WTC11 (cell line): Measurements from ENCODE around the gene TPBGL. TPM values are rescaled to one million over a fixed set of nuclear protein-coding genes. Genes with fewer than 3 reads are reported as not detected.

ENCODE experiments used
- ATAC-seq: fragments of 200-7000 bp; cut with Tn5 transposase; 2 replicates; pipeline ENCODE4 v1.10.0; 2021; ENCODE audit warnings: mild to moderate bottlenecking, moderate library complexity
- CTCF ChIA-PET: fragments of 300-600 bp; sonication (Branson Sonifier 250); formaldehyde crosslinking; loops from one replicate; lab custom pipeline; 2021; ENCODE audit warnings: antibody characterized with exemption; lab: Charles Lee
- POLR2A ChIA-PET: fragments of 350-600 bp; sonication (Branson Sonifier 250); formaldehyde crosslinking; loops from one replicate; lab custom pipeline; 2021; ENCODE audit warnings: antibody characterized with exemption; lab: Charles Lee
- DNase-seq: peaks from one replicate; pipeline ENCODE4 v3.0.0; 2021; ENCODE audit warnings: low spot score
- H3K27ac Mint-ChIP-seq: 2 replicates; pipeline ENCODE4 v1.8.0; 2021; ENCODE audit warnings: mixed read lengths
- H3K27me3 Mint-ChIP-seq: 2 replicates; pipeline ENCODE4 v1.8.0; 2021; ENCODE audit warnings: low read depth, mild to moderate bottlenecking, moderate library complexity, mixed read lengths
- H3K36me3 Mint-ChIP-seq: 2 replicates; pipeline ENCODE4 v1.8.0; 2021; ENCODE audit warnings: mixed read lengths
- H3K4me1 Mint-ChIP-seq: 2 replicates; pipeline ENCODE4 v1.8.0; 2022; ENCODE audit warnings: mixed read lengths
- H3K4me3 Mint-ChIP-seq: 2 replicates; pipeline ENCODE4 v1.8.0; 2021; ENCODE audit warnings: mild to moderate bottlenecking, moderate library complexity, mixed read lengths
- H3K9me3 Mint-ChIP-seq: 2 replicates; pipeline ENCODE4 v1.8.0; 2021; ENCODE audit warnings: mixed read lengths
- AR ChIP-seq: fragments of 250-450 bp; sonication (Bioruptor Pico); IDR thresholded peaks from 2 replicates; pipeline ENCODE4 v1.9.0; 2021; ENCODE audit warnings: mild to moderate bottlenecking
- CBFB ChIP-seq: sonication (generic); formaldehyde crosslinking; IDR thresholded peaks from 2 replicates; pipeline ENCODE4 v1.8.1; 2022; ENCODE audit warnings: mild to moderate bottlenecking, low read depth, missing genetic modification reagents
- CREB1 ChIP-seq: sonication (generic); formaldehyde crosslinking; IDR thresholded peaks from 2 replicates; pipeline ENCODE4 v1.8.0; 2023; ENCODE audit warnings: mild to moderate bottlenecking, missing genetic modification reagents
- CREM ChIP-seq: sonication (generic); formaldehyde crosslinking; IDR thresholded peaks from 2 replicates; pipeline ENCODE4 v1.8.1; 2022; ENCODE audit warnings: mild to moderate bottlenecking, missing genetic modification reagents, moderate library complexity
- ELF4 ChIP-seq: sonication (generic); formaldehyde crosslinking; IDR thresholded peaks from 2 replicates; pipeline ENCODE4 v1.8.1; 2022; ENCODE audit warnings: low read depth, mild to moderate bottlenecking, moderate library complexity, missing genetic modification reagents
- EMX1 ChIP-seq: fragments of 250-450 bp; sonication (Bioruptor Pico); IDR thresholded peaks from 2 replicates; pipeline ENCODE4 v1.8.0; 2021; ENCODE audit warnings: mild to moderate bottlenecking
- HMGA2 ChIP-seq: fragments of 250-450 bp; sonication (Bioruptor Pico); IDR thresholded peaks from 2 replicates; pipeline ENCODE4 v1.4.0; 2021; ENCODE audit warnings: mild to moderate bottlenecking, moderate library complexity
- IRF2 ChIP-seq: sonication (generic); formaldehyde crosslinking; IDR thresholded peaks from 2 replicates; pipeline ENCODE4 v1.8.0; 2022; ENCODE audit warnings: low read depth, missing genetic modification reagents, borderline replicate concordance
- KAT7 ChIP-seq: sonication (generic); formaldehyde crosslinking; IDR thresholded peaks from 2 replicates; pipeline ENCODE4 v1.8.1; 2023; ENCODE audit warnings: missing genetic modification reagents, mild to moderate bottlenecking, borderline replicate concordance
- NFATC4 ChIP-seq: fragments of 250-450 bp; sonication (Bioruptor Pico); IDR thresholded peaks from 2 replicates; pipeline ENCODE4 v1.9.0; 2021; ENCODE audit warnings: mild to moderate bottlenecking
- NFYB ChIP-seq: sonication (generic); formaldehyde crosslinking; conservative IDR thresholded peaks from 2 replicates; pipeline ENCODE4 v1.8.0; 2022; ENCODE audit warnings: low read depth, missing genetic modification reagents
- PRRX2 ChIP-seq: fragments of 250-450 bp; sonication (Bioruptor Pico); IDR thresholded peaks from 2 replicates; pipeline ENCODE4 v1.8.0; 2021; ENCODE audit warnings: mild to moderate bottlenecking
- RELA ChIP-seq: sonication (generic); formaldehyde crosslinking; IDR thresholded peaks from 2 replicates; pipeline ENCODE4 v1.8.1; 2022; ENCODE audit warnings: missing genetic modification reagents, mild to moderate bottlenecking, borderline replicate concordance
- SOX15 ChIP-seq: fragments of 250-450 bp; sonication (Bioruptor Pico); IDR thresholded peaks from 2 replicates; pipeline ENCODE4 v1.9.0; 2021; ENCODE audit warnings: mild to moderate bottlenecking
- TEAD4 ChIP-seq: sonication (generic); formaldehyde crosslinking; IDR thresholded peaks from 2 replicates; pipeline ENCODE4 v1.8.0; 2022; ENCODE audit warnings: mild to moderate bottlenecking, missing genetic modification reagents
- USF1 ChIP-seq: sonication (generic); formaldehyde crosslinking; IDR thresholded peaks from 2 replicates; pipeline ENCODE4 v1.8.0; 2022; ENCODE audit warnings: mild to moderate bottlenecking, missing genetic modification reagents
- ZBTB21 ChIP-seq: sonication (generic); formaldehyde crosslinking; IDR thresholded peaks from 2 replicates; pipeline ENCODE4 v1.8.1; 2023; ENCODE audit warnings: mild to moderate bottlenecking, missing genetic modification reagents, borderline replicate concordance
- ZNF219 ChIP-seq: sonication (generic); formaldehyde crosslinking; IDR thresholded peaks from 2 replicates; pipeline ENCODE4 v1.8.0; 2023; ENCODE audit warnings: missing genetic modification reagents, mild to moderate bottlenecking, borderline replicate concordance
- total RNA-seq: library from RNA; stranded (reverse); gene quantifications from 3 replicates; pipeline ENCODE4 v1.2.3, GENCODE V29; 2021
- TF ChIP-seq, protein P1 (sequence below): fragments of 250-450 bp; sonication (Bioruptor Pico); IDR thresholded peaks from 2 replicates; pipeline ENCODE4 v2.1.2; 2022; ENCODE audit warnings: mild to moderate bottlenecking, moderate library complexity
- TF ChIP-seq, protein P2 (sequence below): sonication (generic); formaldehyde crosslinking; IDR thresholded peaks from 2 replicates; pipeline ENCODE4 v1.8.0; 2022; ENCODE audit warnings: mild to moderate bottlenecking, missing genetic modification reagents
- TF ChIP-seq, protein P3 (sequence below): fragments of 250-450 bp; sonication (Bioruptor Pico); IDR thresholded peaks from 2 replicates; pipeline ENCODE4 v1.9.0; 2021; ENCODE audit warnings: moderate library complexity, mild to moderate bottlenecking, inconsistent platforms, borderline replicate concordance
- TF ChIP-seq, protein P4 (sequence below): sonication (generic); formaldehyde crosslinking; IDR thresholded peaks from 2 replicates; pipeline ENCODE4 v1.8.1; 2023; ENCODE audit warnings: mild to moderate bottlenecking, missing genetic modification reagents, moderate library complexity

The TPBGL gene
- total RNA-seq, 1 experiment from 2014 or later, result 0.37 TPM

DNA sequence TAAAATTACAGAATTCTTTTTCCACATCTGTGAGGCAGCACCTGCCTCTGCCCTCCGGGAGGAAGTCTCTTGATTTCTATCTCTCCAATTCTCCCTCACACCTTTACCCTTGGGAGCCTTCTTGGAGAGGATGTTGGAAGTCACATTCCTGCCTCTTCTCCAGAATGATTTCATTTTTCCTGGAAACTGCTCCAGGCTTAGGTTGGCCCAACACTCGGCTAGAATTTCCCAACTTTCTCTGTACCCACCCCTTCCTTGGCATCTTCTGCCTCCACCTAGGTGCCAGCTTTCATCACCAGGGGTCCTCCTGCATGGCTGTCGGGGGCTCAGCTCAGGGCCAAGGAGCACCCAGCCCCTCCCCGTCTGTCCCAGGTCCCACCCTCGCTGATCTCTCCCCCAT, 46.4 kb upstream of the TPBGL start (continued):
- TF ChIP-seq USF1 (CRISPR knock-in tag), result no peak
- TF ChIP-seq, protein P1, sequence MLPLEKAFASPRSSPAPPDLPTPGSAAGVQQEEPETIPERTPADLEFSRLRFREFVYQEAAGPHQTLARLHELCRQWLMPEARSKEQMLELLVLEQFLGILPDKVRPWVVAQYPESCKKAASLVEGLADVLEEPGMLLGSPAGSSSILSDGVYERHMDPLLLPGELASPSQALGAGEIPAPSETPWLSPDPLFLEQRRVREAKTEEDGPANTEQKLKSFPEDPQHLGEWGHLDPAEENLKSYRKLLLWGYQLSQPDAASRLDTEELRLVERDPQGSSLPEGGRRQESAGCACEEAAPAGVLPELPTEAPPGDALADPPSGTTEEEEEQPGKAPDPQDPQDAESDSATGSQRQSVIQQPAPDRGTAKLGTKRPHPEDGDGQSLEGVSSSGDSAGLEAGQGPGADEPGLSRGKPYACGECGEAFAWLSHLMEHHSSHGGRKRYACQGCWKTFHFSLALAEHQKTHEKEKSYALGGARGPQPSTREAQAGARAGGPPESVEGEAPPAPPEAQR (CRISPR knock-in tag), result no peak
- no peak for TF ChIP-seq SOX15 (CRISPR knock-in tag)
- no peak for TF ChIP-seq HMGA2
- TF ChIP-seq RELA, result no peak
- TF ChIP-seq ZBTB21 (CRISPR knock-in tag), result no peak
- TF ChIP-seq, protein P2, sequence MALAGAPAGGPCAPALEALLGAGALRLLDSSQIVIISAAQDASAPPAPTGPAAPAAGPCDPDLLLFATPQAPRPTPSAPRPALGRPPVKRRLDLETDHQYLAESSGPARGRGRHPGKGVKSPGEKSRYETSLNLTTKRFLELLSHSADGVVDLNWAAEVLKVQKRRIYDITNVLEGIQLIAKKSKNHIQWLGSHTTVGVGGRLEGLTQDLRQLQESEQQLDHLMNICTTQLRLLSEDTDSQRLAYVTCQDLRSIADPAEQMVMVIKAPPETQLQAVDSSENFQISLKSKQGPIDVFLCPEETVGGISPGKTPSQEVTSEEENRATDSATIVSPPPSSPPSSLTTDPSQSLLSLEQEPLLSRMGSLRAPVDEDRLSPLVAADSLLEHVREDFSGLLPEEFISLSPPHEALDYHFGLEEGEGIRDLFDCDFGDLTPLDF (CRISPR knock-in tag), result no peak
- TF ChIP-seq, protein P3, sequence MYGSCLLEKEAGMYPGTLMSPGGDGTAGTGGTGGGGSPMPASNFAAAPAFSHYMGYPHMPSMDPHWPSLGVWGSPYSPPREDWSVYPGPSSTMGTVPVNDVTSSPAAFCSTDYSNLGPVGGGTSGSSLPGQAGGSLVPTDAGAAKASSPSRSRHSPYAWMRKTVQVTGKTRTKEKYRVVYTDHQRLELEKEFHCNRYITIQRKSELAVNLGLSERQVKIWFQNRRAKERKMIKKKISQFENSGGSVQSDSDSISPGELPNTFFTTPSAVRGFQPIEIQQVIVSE (CRISPR knock-in tag), result no peak

GRCh38 chr11:75195167-75195962, 45.2 kb upstream of the TPBGL start:
- Mint-ChIP-seq H3K9me3 (no peaks in the 10 kb centered on the region), H3K4me3 (no peak overlapping the region), H3K36me3 (no peaks in the 10 kb centered on the region), H3K27ac (no peak overlapping the region), H3K27me3 (no peaks in the 10 kb centered on the region), H3K4me1 (peaks cover 16% of the 10 kb centered on the region)
- ATAC-seq, result no peak
- ChIA-PET POLR2A (no interaction called here), CTCF (interaction anchor here (0.8 to 9.2 kb wide), 11 partner anchors 9 to 172 kb away, joined by 3 to 112 read pairs (median 5); no protein-coding TSS in a partner anchor)
- no peak for DNase-seq
- no peak for TF ChIP-seq AR
- no peak for TF ChIP-seq USF1 (CRISPR knock-in tag)
- TF ChIP-seq CREM (CRISPR knock-in tag), result no peak
- TF ChIP-seq IRF2 (CRISPR knock-in tag), result no peak

- H3K36me3 Mint-ChIP-seq, result no peaks in the 10 kb centered on the region
- H3K9me3 Mint-ChIP-seq, result no peaks in the 10 kb centered on the region
- H3K27ac Mint-ChIP-seq, result no peak overlapping the region
- H3K4me1 Mint-ChIP-seq, result peaks cover 23% of the 10 kb centered on the region
- TF ChIP-seq ELF4, result no peak
- TF ChIP-seq CBFB (CRISPR knock-in tag), result no peak
- no peak for TF ChIP-seq EMX1 (CRISPR knock-in tag)
- no peak for TF ChIP-seq KAT7 (CRISPR knock-in tag)
- no peak for TF ChIP-seq TEAD4 (CRISPR knock-in tag)
- TF ChIP-seq, protein P4, sequence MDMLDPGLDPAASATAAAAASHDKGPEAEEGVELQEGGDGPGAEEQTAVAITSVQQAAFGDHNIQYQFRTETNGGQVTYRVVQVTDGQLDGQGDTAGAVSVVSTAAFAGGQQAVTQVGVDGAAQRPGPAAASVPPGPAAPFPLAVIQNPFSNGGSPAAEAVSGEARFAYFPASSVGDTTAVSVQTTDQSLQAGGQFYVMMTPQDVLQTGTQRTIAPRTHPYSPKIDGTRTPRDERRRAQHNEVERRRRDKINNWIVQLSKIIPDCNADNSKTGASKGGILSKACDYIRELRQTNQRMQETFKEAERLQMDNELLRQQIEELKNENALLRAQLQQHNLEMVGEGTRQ, result no peak
- no peak for TF ChIP-seq ZNF219
- no peak for TF ChIP-seq NFYB (CRISPR knock-in tag)
- no peak for TF ChIP-seq CREB1 (CRISPR knock-in tag)
- TF ChIP-seq PRRX2, result no peak
- TF ChIP-seq NFATC4 (CRISPR knock-in tag), result no peak
- TF ChIP-seq RELA, result no peak
- DNase-seq (no peak), ATAC-seq (no peak)
- CTCF ChIA-PET, result interaction anchor here (0.7 to 9.2 kb wide), 12 partner anchors 8 to 74 kb away, joined by 3 to 112 read pairs (median 4); no protein-coding TSS in a partner anchor
- no peak overlapping the region for H3K4me3 Mint-ChIP-seq
- POLR2A ChIA-PET, result interaction anchor here (0.8 kb wide), 1 partner anchor 45 kb away, joined by 3 read pairs; no protein-coding TSS in a partner anchor
- H3K27me3 Mint-ChIP-seq, result no peaks in the 10 kb centered on the region
Measured at GRCh38 chr11:75196426-75196825, 44.1 kb upstream of the TPBGL start.
